Suprapubic skin (tissue), 4 donors: ENCODE results near the gene NR0B2. TPM values are rescaled to one million over a fixed set of nuclear protein-coding genes. Genes with fewer than 3 reads are reported as not detected.
"Not testable (repeated sequence)": the region's sequence is repeated elsewhere in the genome, so short reads cannot be mapped to it uniquely, and the experiment has no call there.

ENCODE experiments used
- DNase-seq, 2 donors: peaks; one replicate each; pipeline ENCODE4 v3.0.0-alpha.2; 2019; ENCODE audit warnings: low spot score in 2 of 2
- H3K27ac ChIP-seq: fragments of 200-600 bp; sonication (generic); one replicate; pipeline ENCODE4 v1.5.1; 2019
- H3K27me3 ChIP-seq: fragments of 200-600 bp; sonication (generic); one replicate; pipeline ENCODE4 v1.5.1; 2019
- H3K36me3 ChIP-seq: fragments of 200-600 bp; sonication (generic); one replicate; pipeline ENCODE4 v1.5.1; 2019
- H3K4me1 ChIP-seq: fragments of 200-600 bp; sonication (generic); one replicate; pipeline ENCODE4 v1.5.1; 2019
- H3K4me3 ChIP-seq: fragments of 200-600 bp; sonication (generic); one replicate; pipeline ENCODE4 v1.5.1; 2019; ENCODE audit warnings: mild to moderate bottlenecking
- H3K9me3 ChIP-seq: fragments of 200-600 bp; sonication (generic); one replicate; pipeline ENCODE4 v1.5.1; 2019
- CTCF ChIP-seq, 2 donors: fragments of 200-600 bp in 1 of 2; fragments of 450-650 bp in 1 of 2; sonication (generic) in 1 of 2; IDR thresholded peaks; one replicate each; pipeline ENCODE4 v1.5.1; 2016 to 2019; ENCODE audit warnings: antibody characterized with exemption in 2 of 2, mild to moderate bottlenecking in 1 of 2, moderate library complexity in 1 of 2
- EP300 ChIP-seq: sonication (generic); formaldehyde crosslinking; IDR thresholded peaks from one replicate; pipeline ENCODE4 v1.6.1; 2017; ENCODE audit warnings: antibody characterized with exemption
- POLR2A ChIP-seq, 2 donors: fragments of 450-650 bp; IDR thresholded peaks; one replicate each; pipeline ENCODE4 v1.6.1; 2017; ENCODE audit warnings: antibody characterized with exemption in 2 of 2, mild to moderate bottlenecking in 2 of 2, moderate library complexity in 2 of 2
- POLR2AphosphoS5 ChIP-seq, 3 donors: sonication (generic); formaldehyde crosslinking; IDR thresholded peaks; one replicate each; pipeline ENCODE4 v1.6.1; 2017; ENCODE audit warnings: antibody characterized with exemption in 3 of 3
- WGBS: methylation state at CpG from one replicate; pipeline ENCODE4 v1.1.5; 2018; 5-methylcytosine and 5-hydroxymethylcytosine counted together
- total RNA-seq, 4 donors: library from RNA; depleted of rRNA; stranded (reverse); fragments of >200 nt; gene quantifications; one replicate each; pipeline ENCODE4 v1.1.0, GENCODE V29; 2016

The NR0B2 gene
- total RNA-seq, 4 donors from 2014 or later, result not detected

GRCh38 chr1:26879793-26880192 lies 34.0 kb downstream of the NR0B2 start:
- Histone ChIP-seq H3K4me1 (peaks cover 7% of the 10 kb centered on the region), H3K27me3 (no peaks in the 10 kb centered on the region), H3K9me3 (no peaks in the 10 kb centered on the region), H3K36me3 (peaks cover 67% of the 10 kb centered on the region), H3K4me3 (no peak overlapping the region), H3K27ac (no peak overlapping the region)
- 90% methylated on average over 4 of the region's 4 CpGs for whole genome bisulfite sequencing
- TF ChIP-seq CTCF (IDR thresholded peaks at IDR 0.05) (no peak), EP300 (no peak), POLR2AphosphoS5 (IDR thresholded peaks at IDR 0.05) (no peak), POLR2A (IDR thresholded peaks at IDR 0.05) (no peak)
- DNase-seq, result no peak

DNA sequence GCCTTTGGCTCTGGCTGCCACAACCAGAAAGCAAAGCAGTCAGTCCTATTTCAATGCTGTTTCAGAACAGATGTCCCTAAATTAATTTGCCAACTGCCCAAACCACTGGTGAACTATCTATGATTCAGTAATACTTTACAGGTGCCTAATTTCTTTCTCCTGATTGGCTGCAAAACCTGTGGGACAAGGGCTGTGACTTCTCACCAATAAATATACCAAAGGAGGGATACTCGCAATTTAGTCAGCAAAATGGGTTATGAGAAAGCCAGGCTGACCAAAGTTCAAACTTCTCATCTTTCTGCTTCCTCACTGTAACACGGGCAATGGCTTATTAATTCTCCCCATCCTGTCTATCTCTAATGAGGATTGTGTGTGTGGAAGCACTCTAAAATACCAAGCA lies 36.4 kb downstream of the NR0B2 start:
- no peak for TF ChIP-seq EP300
- Histone ChIP-seq H3K27me3 (no peaks in the 10 kb centered on the region), H3K27ac (no peak overlapping the region), H3K36me3 (peaks cover 43% of the 10 kb centered on the region), H3K9me3 (no peaks in the 10 kb centered on the region), H3K4me3 (no peak overlapping the region), H3K4me1 (peaks cover 7% of the 10 kb centered on the region)
- 57% methylated on average over 2 of the region's 2 CpGs for WGBS
- no peak for DNase-seq

DNA sequence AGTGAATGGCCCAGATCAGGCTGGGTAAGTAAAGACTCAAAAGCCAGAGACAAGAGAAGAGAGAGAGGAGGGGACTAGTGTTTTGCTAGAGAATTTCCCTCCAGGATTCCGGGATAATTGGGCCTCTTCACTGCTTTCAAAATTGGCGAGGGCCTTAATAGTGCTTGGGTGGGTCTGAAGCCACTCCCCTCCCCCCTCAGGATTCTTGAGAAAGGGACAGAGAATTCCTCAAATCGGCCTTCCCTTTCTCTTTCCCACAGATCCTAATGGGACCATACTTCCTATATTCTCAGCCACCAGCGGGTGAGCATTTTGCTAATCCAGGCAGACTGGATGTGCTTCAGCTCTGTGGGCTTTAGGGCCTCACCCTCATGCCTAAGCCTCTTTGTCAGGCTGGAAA lies 38.9 kb downstream of the NR0B2 start:
- H3K27ac ChIP-seq, result no peak overlapping the region
- no peak for TF ChIP-seq POLR2A (IDR thresholded peaks at IDR 0.05)
- no peak for TF ChIP-seq POLR2AphosphoS5 (IDR thresholded peaks at IDR 0.05)
- no peak for TF ChIP-seq CTCF (IDR thresholded peaks at IDR 0.05)
- no peak for TF ChIP-seq EP300

GRCh38 chr1:26873097-26873496 lies 40.7 kb downstream of the NR0B2 start:
- H3K36me3 ChIP-seq, H3K4me3 ChIP-seq, H3K27me3 ChIP-seq, DNase-seq, H3K27ac ChIP-seq, H3K4me1 ChIP-seq, H3K9me3 ChIP-seq: not testable (repeated sequence)
- 72% methylated on average over 2 of the region's 2 CpGs for WGBS

More for the DNA sequence above, 38.9 kb downstream of the NR0B2 start:
- no peak for DNase-seq
- Histone ChIP-seq H3K36me3 (peaks cover 18% of the 10 kb centered on the region), H3K27me3 (no peaks in the 10 kb centered on the region), H3K9me3 (no peaks in the 10 kb centered on the region), H3K4me3 (no peak overlapping the region), H3K4me1 (peaks cover 7% of the 10 kb centered on the region)
- 59% methylated on average over 4 of the region's 4 CpGs for WGBS

DNA sequence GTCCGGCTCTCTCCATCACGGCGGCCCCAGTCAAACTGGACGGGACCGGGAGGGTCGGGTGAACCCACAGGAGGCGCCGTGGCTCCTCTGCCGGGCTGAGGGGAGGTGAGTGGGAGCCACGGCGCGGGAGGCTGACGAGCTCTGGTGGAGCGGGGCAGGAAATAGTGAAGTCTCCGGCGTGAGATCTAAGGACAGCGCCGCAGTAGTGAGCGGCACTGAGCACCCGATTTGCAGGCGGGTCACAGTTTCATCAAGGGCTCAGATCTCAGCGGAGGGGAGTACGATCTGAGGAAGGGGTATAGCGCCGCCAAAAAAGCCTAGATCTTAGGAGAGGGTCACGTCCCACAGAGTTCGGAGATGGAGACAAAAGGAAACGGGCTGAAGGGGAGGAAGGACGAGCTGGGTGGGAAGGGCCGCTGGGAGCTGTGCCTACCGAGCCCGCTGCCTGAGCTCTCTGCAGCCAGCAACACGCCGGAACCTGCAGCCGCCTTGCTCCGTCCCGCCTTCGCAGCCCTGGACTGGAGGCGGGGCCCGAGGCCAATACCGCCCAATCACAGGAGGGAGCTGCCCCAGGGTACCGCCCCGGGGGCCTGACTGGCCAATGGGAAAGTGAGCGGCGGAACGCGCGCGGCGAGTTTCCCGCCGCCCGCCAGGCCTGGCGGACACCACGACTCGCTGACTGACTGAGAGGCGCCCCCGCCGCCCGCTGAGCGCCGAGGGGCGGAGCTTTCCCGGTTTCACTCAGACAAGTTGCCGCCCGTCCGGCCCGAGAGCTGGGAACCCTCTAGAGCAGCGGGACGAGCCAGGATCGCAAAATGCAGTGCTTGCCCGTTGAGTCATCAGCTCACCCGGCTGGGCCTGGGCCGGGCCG lies 48.9 kb downstream of the NR0B2 start:
- under 1% methylated on average over 56 of the region's 75 CpGs for WGBS
- Histone ChIP-seq H3K36me3 (no peaks in the 10 kb centered on the region), H3K27me3 (no peaks in the 10 kb centered on the region), H3K9me3 (no peaks in the 10 kb centered on the region), H3K4me3 (peak overlapping the region; percentile 86), H3K4me1 (peaks cover 60% of the 10 kb centered on the region), H3K27ac (peak overlapping the region; percentile 97)
- TF ChIP-seq CTCF (IDR thresholded peaks at IDR 0.05) (no peak), POLR2A (IDR thresholded peaks at IDR 0.05) (peak; percentile 52 to 62), POLR2AphosphoS5 (IDR thresholded peaks at IDR 0.05) (peak in 2 of 3 donors; percentile 73 to 79)
- DNase-seq, result peak; percentile 98 to 99

GRCh38 chr1:26863685-26864077 lies 50.1 kb downstream of the NR0B2 start:
- DNase-seq, result no peak
- peak overlapping the region; percentile 97 for H3K27ac ChIP-seq
- H3K27me3 ChIP-seq, result no peaks in the 10 kb centered on the region
- peak overlapping the region; percentile 86 for H3K4me3 ChIP-seq
- TF ChIP-seq EP300 (no peak), POLR2A (IDR thresholded peaks at IDR 0.05) (no peak), POLR2AphosphoS5 (IDR thresholded peaks at IDR 0.05) (no peak), CTCF (IDR thresholded peaks at IDR 0.05) (no peak)
- 27% methylated on average over 5 of the region's 20 CpGs for WGBS
- no peaks in the 10 kb centered on the region for H3K36me3 ChIP-seq
- H3K4me1 ChIP-seq, result peaks cover 66% of the 10 kb centered on the region
- H3K9me3 ChIP-seq, result no peaks in the 10 kb centered on the region
